WERI-Rb-1 (cell line): ENCODE results near the gene CBL.

Experiments used
- DNase-seq: peaks from one replicate; pipeline ENCODE4 v3.0.0-alpha.2; 2020
- H3K27ac ChIP-seq: fragments of 250-450 bp; sonication (Bioruptor Pico); 2 replicates; pipeline ENCODE4 v1.5.1; 2020; ENCODE audit warnings: mild to moderate bottlenecking, moderate library complexity
- H3K27me3 ChIP-seq: fragments of 250-450 bp; sonication (Bioruptor Pico); 2 replicates; pipeline ENCODE4 v1.5.1; 2021; ENCODE audit warnings: mild to moderate bottlenecking, low read depth, moderate library complexity; ENCODE audit not compliant: insufficient read depth, severe bottlenecking
- H3K36me3 ChIP-seq: fragments of 250-450 bp; sonication (Bioruptor Pico); 2 replicates; pipeline ENCODE4 v1.5.1; 2020; ENCODE audit warnings: mild to moderate bottlenecking, moderate library complexity
- H3K4me3 ChIP-seq: 2 replicates; pipeline ENCODE4 v1.5.1; 2011; ENCODE audit warnings: low read depth, mild to moderate bottlenecking, control low read depth, low read length
- H3K9me3 ChIP-seq: fragments of 250-450 bp; sonication (Bioruptor Pico); 2 replicates; pipeline ENCODE4 v1.5.1; 2021; ENCODE audit warnings: mild to moderate bottlenecking, moderate library complexity; ENCODE audit not compliant: severe bottlenecking
- TF ChIP-seq, protein P1 (sequence below): IDR thresholded peaks from 2 replicates; pipeline ENCODE4 v1.5.1; 2011; ENCODE audit warnings: low read depth, mild to moderate bottlenecking, control low read depth, inconsistent platforms, low read length

CBL gene

DNA sequence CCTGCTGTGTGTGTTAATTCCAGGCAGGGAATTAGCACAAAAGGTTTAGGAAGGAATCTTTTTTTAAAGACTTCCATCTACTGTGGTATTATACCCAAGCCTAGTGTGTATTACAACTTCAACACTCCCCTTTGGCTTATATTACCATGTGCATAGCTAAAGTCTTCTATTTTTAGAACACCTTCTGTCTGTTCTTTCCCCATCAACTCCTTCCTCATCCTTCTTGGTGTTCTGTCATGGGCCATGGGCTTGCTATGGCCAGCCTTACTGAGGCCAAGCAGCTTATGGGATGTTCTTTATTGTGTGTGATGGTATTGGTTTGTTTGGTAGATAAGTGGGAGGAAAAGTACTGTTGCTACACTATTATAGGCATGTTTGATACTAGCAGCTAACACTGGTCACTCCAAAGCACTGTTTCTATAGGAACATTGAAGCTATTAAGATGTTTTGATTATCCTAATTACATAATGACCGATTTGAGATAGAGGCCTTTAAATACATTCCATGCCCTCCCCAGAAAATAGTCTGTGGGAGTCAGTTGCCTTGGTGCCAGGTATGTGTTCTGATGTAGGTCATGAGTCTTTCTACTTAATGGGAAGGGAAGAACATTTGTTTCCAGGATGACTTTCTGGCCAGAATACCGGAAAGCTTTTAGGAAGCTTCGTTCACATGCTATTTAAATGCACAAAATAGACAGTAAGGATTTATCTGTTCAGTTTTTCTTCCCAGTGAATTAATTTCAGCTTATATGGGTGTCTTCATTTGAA lies 94.2 kb downstream of the CBL start:
- TF ChIP-seq, protein P1, sequence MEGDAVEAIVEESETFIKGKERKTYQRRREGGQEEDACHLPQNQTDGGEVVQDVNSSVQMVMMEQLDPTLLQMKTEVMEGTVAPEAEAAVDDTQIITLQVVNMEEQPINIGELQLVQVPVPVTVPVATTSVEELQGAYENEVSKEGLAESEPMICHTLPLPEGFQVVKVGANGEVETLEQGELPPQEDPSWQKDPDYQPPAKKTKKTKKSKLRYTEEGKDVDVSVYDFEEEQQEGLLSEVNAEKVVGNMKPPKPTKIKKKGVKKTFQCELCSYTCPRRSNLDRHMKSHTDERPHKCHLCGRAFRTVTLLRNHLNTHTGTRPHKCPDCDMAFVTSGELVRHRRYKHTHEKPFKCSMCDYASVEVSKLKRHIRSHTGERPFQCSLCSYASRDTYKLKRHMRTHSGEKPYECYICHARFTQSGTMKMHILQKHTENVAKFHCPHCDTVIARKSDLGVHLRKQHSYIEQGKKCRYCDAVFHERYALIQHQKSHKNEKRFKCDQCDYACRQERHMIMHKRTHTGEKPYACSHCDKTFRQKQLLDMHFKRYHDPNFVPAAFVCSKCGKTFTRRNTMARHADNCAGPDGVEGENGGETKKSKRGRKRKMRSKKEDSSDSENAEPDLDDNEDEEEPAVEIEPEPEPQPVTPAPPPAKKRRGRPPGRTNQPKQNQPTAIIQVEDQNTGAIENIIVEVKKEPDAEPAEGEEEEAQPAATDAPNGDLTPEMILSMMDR = no peak
- Histone ChIP-seq H3K27ac (0 out of 2 replicates have a peak overlapping the region, but pooled peaks have one; percentile 2), H3K36me3 (peaks cover 18% of the 10 kb centered on the region), H3K9me3 (no peaks in the 10 kb centered on the region), H3K27me3 (no peaks in the 10 kb centered on the region), H3K4me3 (no peak overlapping the region)
- peak; percentile 62 for DNase-seq

DNA sequence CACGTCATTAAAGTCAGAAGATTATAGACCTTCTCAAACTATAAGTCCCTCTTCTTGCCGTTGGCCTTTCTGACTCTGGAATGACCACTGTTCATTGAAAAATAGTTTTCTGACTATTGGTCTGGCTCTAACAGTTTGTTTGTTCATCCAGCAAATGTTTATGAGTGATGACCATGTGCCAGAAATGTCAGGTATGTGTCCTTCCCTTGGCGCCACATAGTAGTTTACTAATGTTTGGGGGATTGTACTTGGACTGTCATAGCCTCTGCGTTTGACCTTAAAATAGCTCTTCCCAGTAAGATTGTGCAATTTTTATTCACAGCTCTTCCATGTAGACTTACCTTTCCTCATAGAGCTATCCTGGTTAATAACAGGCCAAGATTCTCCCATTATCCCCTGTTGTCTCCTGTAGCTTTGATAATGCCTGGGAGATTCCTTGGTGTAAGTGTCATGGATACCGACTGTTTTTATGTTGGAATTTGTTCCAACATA lies 97.1 kb downstream of the CBL start:
- no peaks in the 10 kb centered on the region for H3K9me3 ChIP-seq
- H3K27ac ChIP-seq = no peak overlapping the region
- no peak overlapping the region for H3K4me3 ChIP-seq
- no peaks in the 10 kb centered on the region for H3K27me3 ChIP-seq
- TF ChIP-seq, protein P1 = no peak
- no peak for DNase-seq
- H3K36me3 ChIP-seq = peaks cover 14% of the 10 kb centered on the region

DNA sequence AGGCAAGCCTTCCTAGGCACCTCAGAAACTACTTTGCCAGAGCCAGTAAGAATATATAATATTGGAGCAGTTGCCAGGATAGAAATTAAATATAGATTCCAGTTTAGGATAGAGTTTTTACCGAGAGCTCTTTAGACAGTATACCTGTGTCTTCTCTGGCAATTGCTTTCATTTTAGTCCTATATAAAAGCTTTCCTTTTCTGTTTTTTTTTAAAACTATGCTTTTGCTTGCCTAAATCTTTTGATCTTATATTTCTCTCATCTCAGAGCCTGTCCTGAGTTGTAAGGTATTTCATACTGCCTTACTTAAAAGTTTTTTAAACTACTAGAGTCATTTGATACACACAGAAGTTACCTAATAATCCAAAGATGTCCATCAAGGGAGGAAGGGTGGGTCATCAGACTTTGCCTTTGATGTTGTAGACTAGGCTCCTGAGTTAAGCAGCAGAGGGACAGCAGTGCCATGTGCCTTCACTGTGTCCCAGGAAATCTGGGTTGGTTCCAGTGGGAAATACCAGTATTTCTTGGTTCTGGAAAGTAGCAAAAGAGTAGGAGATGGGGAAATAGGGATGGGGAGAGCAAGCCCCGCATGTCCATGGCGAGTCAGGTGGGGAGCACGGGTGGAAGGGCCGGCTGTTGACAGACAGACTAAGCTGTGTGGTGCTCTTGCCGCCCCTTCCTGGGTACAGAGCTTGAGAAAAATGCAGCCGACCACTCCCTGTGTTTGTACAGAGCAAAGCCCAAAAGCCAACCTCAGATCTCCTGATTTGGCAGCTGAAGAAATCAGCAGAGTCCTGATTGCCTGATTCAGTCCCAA lies 99.6 kb downstream of the CBL start:
- H3K36me3 ChIP-seq = peaks cover 5% of the 10 kb centered on the region
- no peak for DNase-seq
- no peaks in the 10 kb centered on the region for H3K9me3 ChIP-seq
- H3K27me3 ChIP-seq = no peaks in the 10 kb centered on the region
- no peak overlapping the region for H3K4me3 ChIP-seq
- no peak overlapping the region for H3K27ac ChIP-seq
- TF ChIP-seq, protein P1 = no peak

DNA sequence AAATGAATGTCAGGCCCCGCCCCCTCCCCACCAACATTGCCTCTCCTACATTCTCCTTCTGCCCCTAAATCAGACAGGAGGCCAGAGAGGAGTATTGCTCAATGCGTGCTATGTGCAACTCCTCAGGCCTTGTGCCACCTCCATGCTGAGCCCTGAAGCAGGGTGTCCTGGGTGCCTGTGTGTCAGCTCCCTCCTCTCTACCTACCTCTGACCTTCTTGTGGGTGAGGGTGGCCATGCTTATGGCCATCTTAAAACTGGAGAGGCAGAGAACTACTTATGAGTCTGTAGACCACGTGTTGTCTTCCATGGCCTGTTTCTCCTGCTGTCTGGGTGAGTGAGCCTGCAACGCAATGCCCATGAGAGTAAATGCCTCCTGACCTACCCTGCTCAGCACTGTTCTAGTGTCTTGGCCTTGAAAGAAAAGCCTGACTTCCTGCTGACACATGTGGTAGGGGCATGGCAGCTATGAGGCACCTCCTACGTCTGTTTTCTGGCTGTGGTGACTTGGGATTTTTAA lies 100.3 kb downstream of the CBL start:
- no peak overlapping the region for H3K4me3 ChIP-seq
- H3K27me3 ChIP-seq = no peaks in the 10 kb centered on the region
- DNase-seq = no peak
- H3K36me3 ChIP-seq = peaks cover 4% of the 10 kb centered on the region
- H3K27ac ChIP-seq = no peak overlapping the region
- no peaks in the 10 kb centered on the region for H3K9me3 ChIP-seq
- TF ChIP-seq, protein P1 = no peak

DNA sequence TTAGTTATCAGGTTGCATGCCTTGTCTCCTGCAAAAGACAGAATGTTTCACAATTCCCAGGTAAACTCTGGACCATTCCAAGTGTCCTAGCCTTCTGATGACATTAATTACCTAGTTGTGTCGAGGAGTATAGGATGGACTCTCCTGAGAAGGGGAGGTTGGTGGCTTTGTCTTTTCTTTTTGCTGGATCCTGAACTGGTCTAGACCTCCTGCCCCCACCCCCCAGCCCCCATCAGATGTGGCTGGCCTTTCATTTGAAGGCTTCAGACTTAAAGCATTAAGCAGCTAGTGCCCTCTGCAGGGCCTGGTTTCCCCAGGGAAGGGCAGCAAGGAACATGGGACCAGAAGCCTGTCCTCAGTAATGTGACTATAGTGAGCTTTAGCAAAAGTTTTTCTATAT lies 101.1 kb downstream of the CBL start:
- no peaks in the 10 kb centered on the region for H3K9me3 ChIP-seq
- peak; percentile 60 for DNase-seq
- H3K27ac ChIP-seq = no peak overlapping the region
- H3K4me3 ChIP-seq = no peak overlapping the region
- H3K36me3 ChIP-seq = peaks cover 3% of the 10 kb centered on the region; the same call in 1 of the 2 replicates
- TF ChIP-seq, protein P1 = peak; percentile 50
- H3K27me3 ChIP-seq = no peaks in the 10 kb centered on the region
